ENCODE data around the gene PDZRN3.

The PDZRN3 gene

GRCh38 chr3:73379465-73379864, 245.3 kb downstream of the PDZRN3 start:
- DNase-seq: no peak

DNA sequence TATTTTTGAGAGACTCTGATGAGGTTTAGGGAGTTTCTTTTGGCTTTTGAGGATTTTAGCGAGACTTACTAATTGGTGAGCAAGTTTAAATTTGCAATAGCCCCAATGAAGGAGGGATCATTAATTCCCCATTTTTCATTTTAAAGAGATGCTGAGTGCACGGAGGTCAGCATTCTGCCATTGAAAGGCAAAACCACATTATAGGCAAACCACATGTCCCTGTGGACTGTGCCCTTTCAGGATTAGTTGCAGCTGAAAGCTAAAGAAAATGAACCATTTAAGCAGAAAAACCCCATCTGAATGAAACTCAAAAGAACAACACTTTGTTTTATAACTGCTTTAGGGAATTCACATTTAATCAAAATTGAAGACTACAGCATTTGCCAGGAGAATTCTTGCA, 246.5 kb downstream of the PDZRN3 start:
- DNase-seq: no peak

DNA sequence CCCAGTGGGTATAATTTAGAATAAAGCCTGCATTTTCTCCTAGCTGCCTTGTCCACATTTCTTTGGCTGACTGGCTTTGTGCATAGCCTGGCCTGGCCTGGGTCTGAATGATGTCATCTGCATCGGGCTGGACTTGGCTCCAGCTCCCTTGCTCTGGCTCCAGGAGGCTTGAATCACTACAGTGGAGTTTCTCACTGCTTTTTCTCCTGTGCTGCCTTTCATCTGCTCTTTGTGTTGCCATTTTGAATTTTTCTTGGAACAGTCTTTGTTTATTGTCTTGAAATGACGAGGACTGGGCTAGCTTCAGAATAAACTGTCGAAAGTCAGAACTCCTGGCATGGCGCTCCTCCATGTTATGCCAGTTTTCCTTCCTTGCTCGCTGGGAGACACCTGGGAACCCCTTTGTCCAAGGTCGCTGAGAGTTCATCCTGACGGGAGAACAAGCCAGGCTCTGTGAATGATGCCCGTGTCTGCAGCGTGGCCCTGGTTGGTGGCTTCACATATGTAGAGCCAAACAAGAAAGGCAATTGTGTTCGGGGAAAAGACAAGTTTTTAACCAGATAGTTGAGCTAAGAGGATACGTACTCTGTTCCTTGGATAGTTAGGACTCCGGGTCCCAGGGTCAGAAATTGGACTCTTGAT, 258.9 kb downstream of the PDZRN3 start:
- DNase-seq: no peak

- DNase-seq: no peak
Measured at GRCh38 chr3:73364517-73364916, 260.2 kb downstream of the PDZRN3 start.

GRCh38 chr3:73363093-73363492, 261.6 kb downstream of the PDZRN3 start:
- DNase-seq: no peak

DNA sequence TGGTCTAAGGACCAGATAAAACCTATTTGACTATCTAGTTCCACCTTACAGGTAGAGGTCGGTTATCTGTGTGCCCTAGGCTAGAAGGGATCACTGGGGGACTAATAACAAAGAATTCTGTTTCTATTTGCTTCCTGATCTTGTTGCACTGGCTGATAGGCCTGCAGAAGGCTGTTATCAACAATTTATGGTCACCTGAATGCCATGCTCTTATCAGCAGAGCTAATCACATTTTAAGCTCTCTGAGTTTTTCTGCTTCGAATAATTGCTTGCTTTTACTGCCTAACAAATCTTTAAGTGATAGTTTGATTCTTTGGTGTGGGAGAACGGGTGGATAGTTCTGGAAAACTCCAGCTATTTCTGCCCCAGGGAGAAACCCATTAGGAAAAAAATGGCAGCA, 263.1 kb downstream of the PDZRN3 start:
- no peak for DNase-seq

GRCh38 chr3:73353649-73354217, 271.0 kb downstream of the PDZRN3 start:
- no peak for DNase-seq

GRCh38 chr3:73352841-73353645, 271.7 kb downstream of the PDZRN3 start:
- no peak for DNase-seq

- DNase-seq: no peak
Measured at GRCh38 chr3:73351423-73352071, 273.2 kb downstream of the PDZRN3 start.

- no peak for DNase-seq
Measured at GRCh38 chr3:73350996-73351395, 273.7 kb downstream of the PDZRN3 start.

DNA sequence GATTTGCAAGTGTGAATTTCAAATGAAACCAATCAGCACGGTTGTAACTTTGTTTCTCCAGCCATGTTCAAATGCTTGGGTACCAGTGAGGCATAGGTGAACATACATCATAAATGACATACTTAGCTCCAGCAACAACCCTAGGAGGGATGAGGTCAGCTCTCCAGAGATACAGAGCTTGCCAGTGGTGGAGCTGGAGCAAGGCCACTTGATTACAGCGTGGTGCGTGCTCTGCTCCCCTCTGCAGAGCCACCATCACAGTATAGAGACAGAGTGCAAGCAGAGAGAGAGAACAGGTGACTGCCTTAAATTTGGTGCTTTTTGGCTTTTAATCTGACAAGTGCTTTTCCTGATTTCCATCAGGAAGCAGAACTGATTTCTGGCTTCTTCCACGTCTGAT, 275.1 kb downstream of the PDZRN3 start:
- DNase-seq: no peak

DNA sequence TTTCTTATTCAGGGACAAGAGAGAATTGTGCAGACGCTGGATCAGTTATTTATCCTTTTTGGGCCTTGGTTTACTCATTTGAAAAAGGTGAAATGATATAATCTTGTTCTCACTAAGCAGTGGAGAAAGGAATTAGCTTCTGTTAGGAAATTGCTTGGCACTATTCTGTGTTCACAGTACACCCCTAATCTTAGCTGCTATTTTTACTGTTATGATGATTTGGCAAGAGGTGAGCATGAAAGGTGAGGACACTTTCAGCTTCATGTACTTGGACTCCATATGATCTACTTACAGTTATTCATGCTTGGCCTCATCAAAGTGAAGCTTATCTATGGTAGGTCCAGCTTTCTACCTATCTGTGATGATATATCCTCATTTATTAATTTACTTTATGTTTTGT, 282.7 kb downstream of the PDZRN3 start:
- DNase-seq: no peak

GRCh38 chr3:73341272-73341935, 283.3 kb downstream of the PDZRN3 start:
- no peak for DNase-seq

GRCh38 chr3:73332558-73332957, 292.2 kb downstream of the PDZRN3 start:
- no peak for DNase-seq
